H9 (cell line): Measurements from ENCODE around the gene AHNAK2. TPM values are rescaled to one million over a fixed set of nuclear protein-coding genes. Genes with fewer than 3 reads are reported as not detected.

Experiments used
- DNase-seq: peaks from one replicate; pipeline ENCODE4 v3.0.0-alpha.2; 2017
- H2AFZ ChIP-seq: one replicate; pipeline ENCODE4 v1.6.1; 2013; ENCODE audit warnings: mild to moderate bottlenecking, low read length, control low read depth, moderate library complexity
- H2AK5ac ChIP-seq: 2 replicates; pipeline ENCODE4 v1.6.1; 2013; ENCODE audit warnings: low read length, control low read depth, mixed read lengths; ENCODE audit not compliant: insufficient read length
- H2BK120ac ChIP-seq: one replicate; pipeline ENCODE4 v1.6.1; 2013; ENCODE audit warnings: low read depth, mild to moderate bottlenecking, low read length, control low read depth, inconsistent platforms; ENCODE audit not compliant: poor library complexity, severe bottlenecking
- H2BK12ac ChIP-seq: 2 replicates; pipeline ENCODE4 v1.6.1; 2013; ENCODE audit warnings: low read length, control low read depth, mixed read lengths, low read depth; ENCODE audit not compliant: insufficient read length
- H2BK15ac ChIP-seq: 2 replicates; pipeline ENCODE4 v1.6.1; 2013; ENCODE audit warnings: low read depth, low read length, control low read depth
- H2BK20ac ChIP-seq: one replicate; pipeline ENCODE4 v1.6.1; 2013; ENCODE audit warnings: low read depth, mild to moderate bottlenecking, low read length, control low read depth, inconsistent platforms; ENCODE audit not compliant: poor library complexity, severe bottlenecking
- H2BK5ac ChIP-seq: 2 replicates; pipeline ENCODE4 v1.6.1; 2013; ENCODE audit warnings: low read length, control low read depth, mixed read lengths; ENCODE audit not compliant: insufficient read length
- H3K14ac ChIP-seq: 2 replicates; pipeline ENCODE4 v1.6.1; 2013; ENCODE audit warnings: low read length, control low read depth; ENCODE audit not compliant: insufficient read depth
- H3K18ac ChIP-seq: 2 replicates; pipeline ENCODE4 v1.6.1; 2013; ENCODE audit warnings: low read depth, mild to moderate bottlenecking, mixed read lengths, low read length, control low read depth; ENCODE audit not compliant: insufficient read length
- H3K23ac ChIP-seq: 2 replicates; pipeline ENCODE4 v1.6.1; 2013; ENCODE audit warnings: low read length, control low read depth, mixed read lengths, low read depth; ENCODE audit not compliant: insufficient read length
- H3K23me2 ChIP-seq: 2 replicates; pipeline ENCODE4 v1.6.1; 2013; ENCODE audit warnings: low read depth, mild to moderate bottlenecking, mixed read lengths, low read length, control low read depth; ENCODE audit not compliant: insufficient read length, poor library complexity, severe bottlenecking
- H3K27ac ChIP-seq: 2 replicates; pipeline ENCODE4 v1.5.1; 2013; ENCODE audit warnings: low read length, control low read depth, mixed read lengths, low read depth; ENCODE audit not compliant: insufficient read length
- H3K27me3 ChIP-seq: 2 replicates; pipeline ENCODE4 v1.6.1; 2013; ENCODE audit warnings: low read length, control low read depth, inconsistent platforms; ENCODE audit not compliant: insufficient read depth
- H3K4ac ChIP-seq: 2 replicates; pipeline ENCODE4 v1.6.1; 2013; ENCODE audit warnings: low read depth, mild to moderate bottlenecking, control low read depth, inconsistent platforms, low read length, moderate library complexity
- H3K4me1 ChIP-seq: 2 replicates; pipeline ENCODE4 v1.6.1; 2013; ENCODE audit warnings: low read length, control low read depth, inconsistent platforms; ENCODE audit not compliant: insufficient read depth
- H3K4me2 ChIP-seq: 2 replicates; pipeline ENCODE4 v1.6.1; 2013; ENCODE audit warnings: low read length, control low read depth, mixed read lengths; ENCODE audit not compliant: insufficient read length, insufficient read depth
- H3K56ac ChIP-seq: 2 replicates; pipeline ENCODE4 v1.6.1; 2013; ENCODE audit warnings: low read depth, mild to moderate bottlenecking, mixed read lengths, low read length, control low read depth; ENCODE audit not compliant: insufficient read length
- H3K79me1 ChIP-seq: 2 replicates; pipeline ENCODE4 v1.6.1; 2013; ENCODE audit warnings: low read depth, mild to moderate bottlenecking, moderate library complexity, low read length, control low read depth, inconsistent platforms; ENCODE audit not compliant: insufficient read depth, poor library complexity, severe bottlenecking
- H3K79me2 ChIP-seq: 2 replicates; pipeline ENCODE4 v1.6.1; 2013; ENCODE audit warnings: low read length, control low read depth, inconsistent platforms; ENCODE audit not compliant: insufficient read depth
- H3K9ac ChIP-seq: 2 replicates; pipeline ENCODE4 v1.6.1; 2013; ENCODE audit warnings: low read length, control low read depth, mixed read lengths; ENCODE audit not compliant: insufficient read length; ENCODE audit errors: extremely low read depth
- H3K9me3 ChIP-seq: one replicate; pipeline ENCODE4 v1.6.1; 2013; ENCODE audit warnings: low read depth, low read length, inconsistent platforms; ENCODE audit not compliant: control insufficient read depth
- H3T11ph ChIP-seq: one replicate; pipeline ENCODE4 v1.6.1; 2013; ENCODE audit warnings: mild to moderate bottlenecking, low read length, control low read depth, inconsistent platforms
- H4K20me1 ChIP-seq: one replicate; pipeline ENCODE4 v1.6.1; 2013; ENCODE audit not compliant: control insufficient read depth, insufficient read length, insufficient read depth
- H4K5ac ChIP-seq: 2 replicates; pipeline ENCODE4 v1.6.1; 2013; ENCODE audit warnings: low read depth, mild to moderate bottlenecking, mixed read lengths, low read length, control low read depth; ENCODE audit not compliant: insufficient read length
- H4K8ac ChIP-seq: replicated peaks from 2 replicates; pipeline ENCODE4 v1.6.1; 2013; ENCODE audit warnings: low read length, control low read depth, mixed read lengths, low read depth; ENCODE audit not compliant: insufficient read length
- H4K91ac ChIP-seq: 2 replicates; pipeline ENCODE4 v1.6.1; 2013; ENCODE audit warnings: low read depth, mild to moderate bottlenecking, moderate library complexity, mixed read lengths, low read length, control low read depth; ENCODE audit not compliant: insufficient read length
- H3K27ac Mint-ChIP-seq, 3 experiments: 2 replicates in 2 of 3; 3 replicates in 1 of 3; pipeline ENCODE4 v1.8.0; 2020 to 2021; ENCODE audit warnings: mixed read lengths in 3 of 3, mild to moderate bottlenecking in 1 of 3, moderate library complexity in 1 of 3
- H3K27me3 Mint-ChIP-seq: 2 replicates; pipeline ENCODE4 v1.8.0; 2021; ENCODE audit warnings: low read depth, mild to moderate bottlenecking, moderate library complexity, mixed read lengths
- H3K36me3 Mint-ChIP-seq, 3 experiments: 2 replicates in 2 of 3; 3 replicates in 1 of 3; pipeline ENCODE4 v1.8.0; 2020 to 2021; ENCODE audit warnings: low read depth in 3 of 3, mixed read lengths in 3 of 3; ENCODE audit not compliant: insufficient read depth in 1 of 3
- H3K4me1 Mint-ChIP-seq, 2 experiments: 2 replicates each; pipeline ENCODE4 v1.8.0; 2020; ENCODE audit warnings: mixed read lengths in 2 of 2
- H3K4me3 Mint-ChIP-seq, 2 experiments: 2 replicates in 1 of 2; 3 replicates in 1 of 2; pipeline ENCODE4 v1.8.0; 2020 to 2021; ENCODE audit warnings: mild to moderate bottlenecking in 2 of 2, mixed read lengths in 2 of 2, moderate library complexity in 1 of 2
- H3K9me3 Mint-ChIP-seq, 2 experiments: 2 replicates in 1 of 2; 3 replicates in 1 of 2; pipeline ENCODE4 v1.8.0; 2020; ENCODE audit warnings: mild to moderate bottlenecking in 2 of 2, mixed read lengths in 2 of 2, moderate library complexity in 1 of 2
- WGBS: extraction: QIAGEN DNeasy Blood & Tissue Kit; methylation state at CpG from one replicate; pipeline ENCODE4 v1.1.7; 2013; ENCODE audit warnings: missing lambda C conversion rate, low lambda C conversion rate, mixed read lengths; ENCODE audit not compliant: insufficient read length; ENCODE audit errors: extremely low coverage; 5-methylcytosine and 5-hydroxymethylcytosine counted together
- total RNA-seq: library from RNA; stranded (reverse); gene quantifications from 2 replicates; pipeline ENCODE4 v1.2.1, GENCODE V29; 2021
- TF ChIP-seq, protein P1 (sequence below): fragments of 200-600 bp; sonication (generic); conservative IDR thresholded peaks from 3 replicates; pipeline ENCODE4 v1.8.0; 2021; ENCODE audit warnings: antibody characterized with exemption, mild to moderate bottlenecking

AHNAK2 gene
- total RNA-seq, 1 experiment from 2014 or later: 2.8 TPM

DNA sequence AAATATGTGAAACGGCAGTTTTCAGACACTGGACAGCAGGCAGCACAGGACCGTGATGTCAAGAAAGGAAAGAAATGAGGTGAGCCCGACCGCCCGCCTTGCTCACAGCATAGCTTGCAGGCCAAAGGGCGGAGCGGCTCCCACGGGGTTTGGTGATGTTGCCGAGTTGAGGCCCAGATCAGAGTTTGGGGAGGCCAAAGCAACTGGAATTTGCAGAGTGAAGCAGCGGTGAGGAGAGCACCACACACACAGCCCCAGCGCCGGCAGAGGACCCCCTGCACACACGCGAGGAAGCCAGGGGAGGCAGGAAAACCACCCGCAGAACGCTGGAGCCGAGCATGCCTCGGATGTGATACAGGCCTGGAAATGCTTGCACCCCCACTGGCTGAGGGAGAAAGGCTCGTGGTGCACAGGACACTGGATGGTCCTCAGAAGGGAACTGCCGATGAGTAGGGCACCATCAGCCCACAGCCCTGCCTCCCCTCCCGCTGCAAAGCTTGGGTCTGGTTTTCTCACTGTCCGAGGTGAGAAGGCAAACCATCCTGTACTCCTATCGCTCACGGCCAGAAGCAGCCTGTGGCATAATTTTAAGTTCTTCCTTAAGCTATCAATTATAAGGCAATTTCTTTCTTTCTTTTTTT lies 79.2 kb downstream of the AHNAK2 start:
- Histone ChIP-seq H3K14ac (no peak overlapping the region), H3K27me3 (no peaks in the 10 kb centered on the region), H3K4me1 (no peaks in the 10 kb centered on the region), H2BK120ac (no peak overlapping the region), H3K79me1 (no peaks in the 10 kb centered on the region), H4K91ac (no peak overlapping the region), H4K5ac (no peak overlapping the region), H2BK12ac (no peak overlapping the region), H2BK20ac (no peak overlapping the region), H3K79me2 (no peaks in the 10 kb centered on the region), H3K27ac (no peak overlapping the region), H3T11ph (no peak overlapping the region), H3K9ac (no peak overlapping the region), H2BK5ac (no peak overlapping the region), H2BK15ac (no peak overlapping the region), H2AFZ (no peak overlapping the region), H3K56ac (no peak overlapping the region), H3K23me2 (no peaks in the 10 kb centered on the region), H3K4ac (no peak overlapping the region), H4K8ac (no peak overlapping the region), H3K4me2 (no peak overlapping the region), H3K23ac (no peak overlapping the region), H3K18ac (no peak overlapping the region), H4K20me1 (no peaks in the 10 kb centered on the region), H3K9me3 (no peaks in the 10 kb centered on the region), H2AK5ac (no peak overlapping the region)
- H3K4me1 Mint-ChIP-seq: peaks cover 0 to 4% of the 10 kb centered on the region in 2 experiments; a peak in 1 of 4 replicates
- H3K4me3 Mint-ChIP-seq: no peak overlapping the region
- peak; percentile 30 for DNase-seq
- TF ChIP-seq, protein P1, sequence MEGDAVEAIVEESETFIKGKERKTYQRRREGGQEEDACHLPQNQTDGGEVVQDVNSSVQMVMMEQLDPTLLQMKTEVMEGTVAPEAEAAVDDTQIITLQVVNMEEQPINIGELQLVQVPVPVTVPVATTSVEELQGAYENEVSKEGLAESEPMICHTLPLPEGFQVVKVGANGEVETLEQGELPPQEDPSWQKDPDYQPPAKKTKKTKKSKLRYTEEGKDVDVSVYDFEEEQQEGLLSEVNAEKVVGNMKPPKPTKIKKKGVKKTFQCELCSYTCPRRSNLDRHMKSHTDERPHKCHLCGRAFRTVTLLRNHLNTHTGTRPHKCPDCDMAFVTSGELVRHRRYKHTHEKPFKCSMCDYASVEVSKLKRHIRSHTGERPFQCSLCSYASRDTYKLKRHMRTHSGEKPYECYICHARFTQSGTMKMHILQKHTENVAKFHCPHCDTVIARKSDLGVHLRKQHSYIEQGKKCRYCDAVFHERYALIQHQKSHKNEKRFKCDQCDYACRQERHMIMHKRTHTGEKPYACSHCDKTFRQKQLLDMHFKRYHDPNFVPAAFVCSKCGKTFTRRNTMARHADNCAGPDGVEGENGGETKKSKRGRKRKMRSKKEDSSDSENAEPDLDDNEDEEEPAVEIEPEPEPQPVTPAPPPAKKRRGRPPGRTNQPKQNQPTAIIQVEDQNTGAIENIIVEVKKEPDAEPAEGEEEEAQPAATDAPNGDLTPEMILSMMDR: no peak
- WGBS: no CpG with 5 or more reads among the region's 24 CpGs
- no peaks in the 10 kb centered on the region for H3K9me3 Mint-ChIP-seq
- H3K27ac Mint-ChIP-seq: no peak overlapping the region
- H3K36me3 Mint-ChIP-seq: no peaks in the 10 kb centered on the region
- H3K27me3 Mint-ChIP-seq: peaks cover 41% of the 10 kb centered on the region
